ENCODE results near the gene PCK2. TPM values are rescaled to one million over a fixed set of nuclear protein-coding genes. Genes with fewer than 3 reads are reported as not detected.
A peak's percentile ranks its signal among the peaks of the same experiment; 100 is the strongest.

Gene PCK2
- total RNA-seq, 1 experiment from 2014 or later: 48.9 TPM

GRCh38 chr14:24088095-24088494 is 6.0 kb upstream of the PCK2 start:
- Histone ChIP-seq H3K23ac (ENCODE audit: insufficient read length, low read depth, low read length) (no peak overlapping the region), H4K8ac (replicated peaks; ENCODE audit: insufficient read length, low read depth, low read length) (no peak overlapping the region), H2BK15ac (ENCODE audit: low read depth, low read length) (peak overlapping the region; percentile 20; the same call in 1 of the 2 replicates), H2BK5ac (ENCODE audit: insufficient read length, low read length) (no peak overlapping the region), H4K91ac (ENCODE audit: insufficient read length, low read depth, low read length) (no peak overlapping the region), H2BK12ac (ENCODE audit: insufficient read length, low read depth, low read length) (no peak overlapping the region), H3K9me3 (ENCODE audit: control insufficient read depth, low read depth, low read length) (no peaks in the 10 kb centered on the region), H2AK5ac (ENCODE audit: insufficient read length, low read length) (no peak overlapping the region), H2AFZ (ENCODE audit: low read length) (no peak overlapping the region), H3K9ac (ENCODE audit: extremely low read depth, insufficient read length, low read length) (no peak overlapping the region), H3T11ph (ENCODE audit: low read length) (no peak overlapping the region), H3K27ac (ENCODE audit: insufficient read length, low read depth, low read length) (no peak overlapping the region), H2BK20ac (ENCODE audit: low read depth, low read length, poor library complexity, severe bottlenecking) (no peak overlapping the region), H3K4me2 (ENCODE audit: insufficient read depth, insufficient read length, low read length) (no peak overlapping the region), H3K79me2 (ENCODE audit: insufficient read depth, low read length) (no peaks in the 10 kb centered on the region), H3K23me2 (ENCODE audit: insufficient read length, low read depth, low read length, poor library complexity, severe bottlenecking) (no peaks in the 10 kb centered on the region), H3K56ac (ENCODE audit: insufficient read length, low read depth, low read length) (no peak overlapping the region), H3K79me1 (ENCODE audit: insufficient read depth, low read depth, low read length, poor library complexity, severe bottlenecking) (no peaks in the 10 kb centered on the region), H3K4ac (ENCODE audit: low read depth, low read length) (no peak overlapping the region), H3K14ac (ENCODE audit: insufficient read depth, low read length) (no peak overlapping the region), H3K18ac (ENCODE audit: insufficient read length, low read depth, low read length) (no peak overlapping the region), H3K4me1 (ENCODE audit: insufficient read depth, low read length) (no peaks in the 10 kb centered on the region), H4K5ac (ENCODE audit: insufficient read length, low read depth, low read length) (no peak overlapping the region), H3K27me3 (ENCODE audit: insufficient read depth, low read length) (no peaks in the 10 kb centered on the region), H4K20me1 (ENCODE audit: control insufficient read depth, insufficient read depth, insufficient read length) (no peaks in the 10 kb centered on the region), H2BK120ac (ENCODE audit: low read depth, low read length, poor library complexity, severe bottlenecking) (no peak overlapping the region)
- no peak for TF ChIP-seq CTCF (conservative IDR thresholded peaks at IDR 0.05)
- Mint-ChIP-seq H3K4me1 (peaks cover 9 to 26% of the 10 kb centered on the region in 2 experiments), H3K4me3 (no peak overlapping the region), H3K27ac (no peak overlapping the region), H3K9me3 (no peaks in the 10 kb centered on the region), H3K36me3 (ENCODE audit: insufficient read depth in 1 of 3, low read depth in 3 of 3) (no peaks in the 10 kb centered on the region), H3K27me3 (ENCODE audit: low read depth) (peaks cover 10% of the 10 kb centered on the region)
- DNase-seq: no peak
- no CpG with 5 or more reads among the region's 2 CpGs for WGBS (ENCODE audit: extremely low coverage, insufficient read length, low lambda C conversion rate)

Data from H9 (cell line).